Gastrocnemius medialis (tissue), 4 donors: Measurements from ENCODE around the gene PLB1. TPM values are rescaled to one million over a fixed set of nuclear protein-coding genes. Genes with fewer than 3 reads are reported as not detected.

Experiments used
- ATAC-seq, 2 donors: fragments of 150-250 bp; one replicate each; pipeline ENCODE4 v1.9.1; 2016
- DNase-seq, 2 donors: peaks; one replicate each; pipeline ENCODE4 v3.0.0-alpha.2; 2019
- H3K27ac ChIP-seq, 4 donors: fragments of 200-600 bp; sonication (generic); 1 replicate in 1 of 4; 2 replicates in 3 of 4; pipeline ENCODE4 v1.5.1; 2016 to 2018; ENCODE audit warnings: mild to moderate bottlenecking in 2 of 4, moderate library complexity in 1 of 4
- H3K27me3 ChIP-seq, 3 donors: fragments of 200-600 bp; sonication (generic) in 2 of 3; 1 replicate in 1 of 3; 2 replicates in 2 of 3; pipeline versions ENCODE4 v1.5.1 to v1.6.0; 2016 to 2019; ENCODE audit warnings: mild to moderate bottlenecking in 1 of 3, moderate library complexity in 1 of 3
- H3K36me3 ChIP-seq, 2 donors: fragments of 200-600 bp; sonication (generic) in 1 of 2; one replicate each; pipeline ENCODE4 v1.5.1; 2017 to 2018
- H3K4me1 ChIP-seq, 2 donors: fragments of 200-600 bp; sonication (generic) in 1 of 2; one replicate each; pipeline ENCODE4 v1.5.1; 2016 to 2017; ENCODE audit warnings: mild to moderate bottlenecking in 2 of 2
- H3K4me3 ChIP-seq, 4 donors: fragments of 200-600 bp; sonication (generic) in 3 of 4; 1 replicate in 1 of 4; 2 replicates in 3 of 4; pipeline ENCODE4 v1.5.1; 2016 to 2019; ENCODE audit warnings: mild to moderate bottlenecking in 2 of 4
- H3K9me3 ChIP-seq, 3 donors: fragments of 200-600 bp; sonication (generic) in 2 of 3; 1 replicate in 1 of 3; 2 replicates in 2 of 3; pipeline ENCODE4 v1.5.1; 2016 to 2019
- CTCF ChIP-seq, 5 experiments: fragments of 450-650 bp in 3 of 5; fragments of 200-600 bp in 2 of 5; sonication (generic) in 2 of 5; IDR thresholded peaks in 4 of 5; conservative IDR thresholded peaks in 1 of 5; 1 replicate in 4 of 5; 2 replicates in 1 of 5; pipeline ENCODE4 v1.5.1; 2016 to 2019; ENCODE audit warnings: antibody characterized with exemption in 5 of 5, mild to moderate bottlenecking in 3 of 5, moderate library complexity in 3 of 5
- POLR2A ChIP-seq, 2 donors: fragments of 450-650 bp; IDR thresholded peaks; one replicate each; pipeline ENCODE4 v1.6.1; 2017; ENCODE audit warnings: antibody characterized with exemption in 2 of 2, mild to moderate bottlenecking in 2 of 2, moderate library complexity in 2 of 2
- in situ Hi-C, 4 donors: fragments of 200-750 bp; cut with MboI; loops; one replicate each; pipeline versions ENCODE4 v1.15.0 to v1.8.0; 2017; ENCODE audit warnings: low sequenced_read_pairs in 4 of 4
- intact Hi-C: fragments of 100-400 bp; cut with DNase I; formaldehyde crosslinking; loops from one replicate; pipeline ENCODE4 v1.15.1; 2023; ENCODE audit warnings: low total_unique reads
- total RNA-seq, 4 donors: library from RNA; depleted of rRNA; stranded (reverse); fragments of >200 nt; gene quantifications; one replicate each; pipeline versions ENCODE4 v1.1.0 to v1.2.3, GENCODE V29; 2016

Gene PLB1
- total RNA-seq, 4 donors from 2014 or later: 1.2 to 4.3 (median 2.8) TPM

- Histone ChIP-seq H3K4me1 (no peaks in the 10 kb centered on the region), H3K27me3 (no peaks in the 10 kb centered on the region), H3K4me3 (no peak overlapping the region), H3K9me3 (no peaks in the 10 kb centered on the region), H3K36me3 (no peaks in the 10 kb centered on the region), H3K27ac (no peak overlapping the region)
- in situ Hi-C loops: loop anchor here in 1 of 4 donors (10.0 kb wide), 1 partner anchor 702 kb away; no protein-coding TSS in a partner anchor
- TF ChIP-seq CTCF (IDR thresholded peaks at IDR 0.05 in 4 of 5, conservative IDR thresholded peaks at IDR 0.05 in 1 of 5): no peak
- TF ChIP-seq POLR2A (IDR thresholded peaks at IDR 0.05): no peak
- no peak for ATAC-seq
- DNase-seq: no peak
- intact Hi-C loops: no loop called here
These were observed 38.6 kb upstream of the PLB1 start for GRCh38 chr2:28457237-28457636.

DNA sequence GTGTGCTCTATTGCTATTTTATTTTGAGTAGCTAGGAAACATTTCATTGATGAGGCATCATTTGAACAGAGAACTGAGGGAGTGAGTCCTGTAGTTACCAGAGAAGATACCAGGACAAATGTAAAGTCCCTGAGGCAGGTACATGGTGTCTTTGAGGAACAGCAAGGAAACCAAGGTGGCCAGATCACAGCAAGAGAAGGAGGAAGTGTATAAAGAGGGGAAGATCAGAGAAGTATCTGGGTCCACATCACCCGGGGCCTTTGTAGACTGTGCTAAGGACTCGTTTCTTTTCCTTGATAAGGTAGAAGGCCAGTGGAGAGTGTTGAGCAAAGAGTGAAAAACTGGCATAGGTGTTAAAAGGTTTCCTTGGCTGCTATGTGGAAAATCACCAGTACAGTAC is 34.8 kb upstream of the PLB1 start:
- in situ Hi-C loops (no loop called here), intact Hi-C loops (no loop called here)
- no peaks in the 10 kb centered on the region for H3K27me3 ChIP-seq
- H3K36me3 ChIP-seq: no peaks in the 10 kb centered on the region
- no peaks in the 10 kb centered on the region for H3K9me3 ChIP-seq
- no peak for DNase-seq
- H3K4me3 ChIP-seq: no peak overlapping the region
- no peak overlapping the region for H3K27ac ChIP-seq
- TF ChIP-seq POLR2A (IDR thresholded peaks at IDR 0.05): no peak
- TF ChIP-seq CTCF (IDR thresholded peaks at IDR 0.05 in 4 of 5, conservative IDR thresholded peaks at IDR 0.05 in 1 of 5): no peak
- no peaks in the 10 kb centered on the region for H3K4me1 ChIP-seq
- ATAC-seq: no peak

GRCh38 chr2:28462122-28462521 is 33.7 kb upstream of the PLB1 start:
- DNase-seq (no peak), ATAC-seq (no peak)
- Histone ChIP-seq H3K36me3 (no peaks in the 10 kb centered on the region), H3K9me3 (no peaks in the 10 kb centered on the region), H3K4me1 (no peaks in the 10 kb centered on the region), H3K27ac (no peak overlapping the region), H3K27me3 (no peaks in the 10 kb centered on the region), H3K4me3 (no peak overlapping the region)
- no peak for TF ChIP-seq CTCF (IDR thresholded peaks at IDR 0.05 in 4 of 5, conservative IDR thresholded peaks at IDR 0.05 in 1 of 5)
- no peak for TF ChIP-seq POLR2A (IDR thresholded peaks at IDR 0.05)
- in situ Hi-C loops (no loop called here), intact Hi-C loops (no loop called here)

GRCh38 chr2:28463211-28463816 is 32.5 kb upstream of the PLB1 start:
- in situ Hi-C loops (no loop called here), intact Hi-C loops (no loop called here)
- ATAC-seq (no peak), DNase-seq (no peak)
- Histone ChIP-seq H3K27me3 (no peaks in the 10 kb centered on the region), H3K36me3 (no peaks in the 10 kb centered on the region), H3K9me3 (no peaks in the 10 kb centered on the region), H3K4me3 (no peak overlapping the region), H3K4me1 (no peaks in the 10 kb centered on the region), H3K27ac (no peak overlapping the region)
- TF ChIP-seq CTCF (IDR thresholded peaks at IDR 0.05 in 4 of 5, conservative IDR thresholded peaks at IDR 0.05 in 1 of 5) (no peak), POLR2A (IDR thresholded peaks at IDR 0.05) (no peak)

GRCh38 chr2:28463893-28464292 is 32.0 kb upstream of the PLB1 start:
- no peak for DNase-seq
- ATAC-seq: no peak

More at GRCh38 chr2:28463893-28464292, 32.0 kb upstream of the PLB1 start:
- in situ Hi-C loops (no loop called here), intact Hi-C loops (no loop called here)
- no peaks in the 10 kb centered on the region for H3K27me3 ChIP-seq
- no peaks in the 10 kb centered on the region for H3K36me3 ChIP-seq
- no peaks in the 10 kb centered on the region for H3K4me1 ChIP-seq
- no peak for TF ChIP-seq POLR2A (IDR thresholded peaks at IDR 0.05)
- TF ChIP-seq CTCF (IDR thresholded peaks at IDR 0.05 in 4 of 5, conservative IDR thresholded peaks at IDR 0.05 in 1 of 5): no peak
- H3K27ac ChIP-seq: no peak overlapping the region
- no peak overlapping the region for H3K4me3 ChIP-seq
- no peaks in the 10 kb centered on the region for H3K9me3 ChIP-seq
